HG03095 (cell line): ENCODE measurements around the gene WWP2.

Source experiments
- ATAC-seq: cut with Tn5 transposase; IDR thresholded peaks from one replicate; pipeline ENCODE4 v1.9.1; 2021; ENCODE audit warnings: moderate library complexity; ENCODE audit not compliant: unreplicated experiment

WWP2 gene

DNA sequence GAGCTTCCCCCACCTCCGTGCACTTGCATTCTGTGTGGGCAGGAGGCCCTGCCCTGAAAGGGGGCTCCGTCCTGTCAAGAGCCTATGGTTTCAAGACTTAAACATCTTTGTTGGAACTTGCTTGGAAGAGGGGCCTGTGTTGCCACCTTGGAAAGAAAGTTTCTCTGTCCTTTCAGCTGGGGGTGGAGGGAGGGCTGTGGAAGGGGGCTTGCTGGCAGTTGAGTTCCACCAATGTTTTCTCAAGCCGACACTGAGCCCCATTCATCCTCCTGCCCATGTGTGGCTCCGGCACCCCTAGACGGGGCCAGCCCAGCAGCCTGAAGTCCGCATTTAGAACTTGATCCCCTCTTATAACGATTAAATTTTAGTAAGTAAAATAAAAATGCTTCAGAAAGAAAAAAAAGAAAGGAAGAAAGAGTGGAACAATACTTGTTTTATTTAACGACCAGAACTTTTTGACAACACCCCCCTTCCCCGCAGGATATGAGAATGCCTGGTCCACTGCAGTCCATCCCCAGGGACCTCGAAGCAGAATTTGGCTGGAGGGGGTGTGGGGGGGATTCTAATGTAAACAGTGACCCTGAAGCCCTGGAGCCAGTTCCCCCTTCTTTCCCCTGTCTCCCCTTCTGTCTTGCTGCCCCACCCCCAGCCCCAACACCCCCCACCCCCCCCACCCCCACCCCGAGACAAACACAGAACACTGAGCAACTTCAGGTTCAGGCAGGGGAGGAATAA is 162.1 kb downstream of the WWP2 start:
- no peak for ATAC-seq

DNA sequence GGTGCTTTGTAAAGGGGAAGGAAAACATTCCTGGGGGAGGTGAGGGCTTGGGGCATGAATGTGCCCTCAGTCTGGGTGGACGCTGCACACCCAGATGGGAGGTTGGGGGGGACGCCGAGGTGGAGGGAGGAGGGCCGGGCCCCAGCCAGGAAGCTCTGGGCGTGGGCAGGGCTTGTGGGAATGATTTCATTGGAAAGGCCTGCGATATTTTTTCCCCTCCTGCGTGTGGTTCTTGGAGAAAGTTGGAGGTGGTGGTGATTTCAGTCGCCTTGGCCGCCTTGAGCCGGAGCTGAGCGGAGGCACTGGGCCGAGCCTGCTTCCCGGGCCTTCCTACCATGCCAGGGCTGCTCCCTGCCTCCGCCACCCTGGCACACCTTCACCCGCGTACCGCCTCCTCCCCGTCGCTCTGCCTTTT is 162.7 kb downstream of the WWP2 start:
- no peak for ATAC-seq

DNA sequence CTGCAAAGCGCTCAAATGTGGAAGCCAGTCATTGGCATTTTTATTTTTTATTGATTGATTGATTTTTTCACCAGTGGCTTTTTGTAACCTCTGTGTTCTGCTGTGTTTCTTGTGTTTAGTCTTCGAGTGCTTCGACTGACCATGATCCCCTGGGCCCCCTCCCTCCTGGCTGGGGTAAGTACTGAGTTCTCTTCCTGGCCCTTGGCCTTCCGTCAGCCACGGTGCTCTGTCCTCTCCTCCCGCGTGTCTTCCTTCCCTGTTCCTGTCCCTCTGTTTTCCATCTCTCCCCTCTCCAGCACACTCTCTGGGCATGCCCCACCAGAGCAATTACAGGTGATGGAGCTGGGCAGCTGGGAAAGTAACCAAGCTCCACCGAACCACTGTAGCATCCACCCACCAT is 163.2 kb downstream of the WWP2 start:
- no peak for ATAC-seq

DNA sequence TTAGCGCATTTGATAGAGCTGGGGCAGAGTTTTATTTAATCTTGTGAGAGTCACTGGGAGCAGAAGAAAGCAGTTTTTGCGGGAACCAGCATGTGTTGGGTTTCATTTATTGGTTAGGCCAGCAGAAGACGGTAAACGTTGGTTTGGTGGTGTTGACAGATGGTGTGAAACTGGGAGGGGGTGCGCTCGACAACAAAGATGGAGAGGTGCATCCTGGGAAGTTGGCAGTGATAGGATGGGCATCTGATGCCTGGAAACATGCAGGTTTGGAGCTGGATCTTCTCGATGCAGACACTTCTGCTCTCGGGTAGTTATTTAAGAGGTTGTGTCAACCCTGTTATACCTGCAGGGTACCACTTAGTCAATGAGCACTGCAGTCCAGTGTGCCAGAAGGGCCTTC is 164.1 kb downstream of the WWP2 start:
- ATAC-seq, result no peak

DNA sequence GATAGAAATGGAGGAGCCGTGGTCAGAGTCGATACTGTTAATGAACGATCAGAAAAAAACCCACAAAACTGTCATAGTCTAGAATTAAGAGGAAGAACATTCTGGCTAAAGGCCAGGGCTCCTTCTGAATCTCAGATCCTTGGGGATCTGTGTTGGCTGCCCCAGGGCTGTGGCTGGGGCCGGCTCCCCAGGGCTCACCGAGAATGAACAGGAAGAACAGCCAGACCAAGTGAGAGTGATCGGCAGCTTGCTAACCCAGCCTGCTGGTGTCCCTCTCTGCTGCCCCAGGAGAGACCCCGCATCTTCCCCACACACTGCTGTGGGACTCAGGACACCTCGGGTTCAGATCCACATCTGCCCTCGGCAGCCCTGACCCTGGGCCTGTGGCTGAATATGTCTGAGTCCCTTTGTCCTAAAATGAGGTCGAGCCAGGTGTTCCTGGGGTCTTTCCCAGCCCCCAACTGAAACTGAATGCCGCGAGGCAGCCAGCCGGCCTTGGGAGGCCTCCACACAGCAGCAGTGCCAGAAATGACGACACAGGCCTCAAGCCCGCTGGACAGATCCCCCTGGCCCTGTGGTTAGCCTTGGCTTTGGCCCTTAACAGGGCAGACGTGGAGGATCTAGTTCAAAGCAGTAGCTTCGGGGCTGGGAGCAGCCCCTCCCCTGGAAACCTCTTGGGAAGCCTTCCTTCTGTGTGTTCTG is 165.1 kb downstream of the WWP2 start:
- no peak for ATAC-seq

DNA sequence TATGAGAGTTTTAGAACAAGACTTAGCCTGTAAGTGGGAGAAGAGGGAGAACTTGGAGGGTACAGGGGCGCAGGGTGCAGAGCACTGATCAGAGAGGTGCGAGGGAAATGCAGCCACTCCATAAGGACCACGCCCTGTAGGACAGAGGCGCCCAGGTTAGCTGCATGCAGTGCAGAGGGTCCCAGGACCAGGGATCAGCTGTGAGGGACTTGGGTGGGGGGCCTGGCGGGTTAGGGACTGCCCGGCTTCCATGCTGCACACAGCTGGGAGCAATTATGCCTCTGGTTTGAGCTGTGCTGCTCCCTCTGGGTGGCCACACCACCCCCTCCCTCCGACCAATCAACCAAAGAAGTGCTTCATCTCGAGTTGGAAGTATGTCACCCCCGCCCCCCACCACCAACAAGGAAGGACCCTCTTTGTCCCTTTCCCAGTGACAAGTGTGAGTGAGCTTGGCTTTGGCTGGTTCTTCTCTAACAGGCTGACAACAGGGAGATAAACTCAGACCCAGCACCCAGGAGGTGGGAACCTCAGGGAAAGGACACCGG is 166.8 kb downstream of the WWP2 start:
- ATAC-seq, result no peak

DNA sequence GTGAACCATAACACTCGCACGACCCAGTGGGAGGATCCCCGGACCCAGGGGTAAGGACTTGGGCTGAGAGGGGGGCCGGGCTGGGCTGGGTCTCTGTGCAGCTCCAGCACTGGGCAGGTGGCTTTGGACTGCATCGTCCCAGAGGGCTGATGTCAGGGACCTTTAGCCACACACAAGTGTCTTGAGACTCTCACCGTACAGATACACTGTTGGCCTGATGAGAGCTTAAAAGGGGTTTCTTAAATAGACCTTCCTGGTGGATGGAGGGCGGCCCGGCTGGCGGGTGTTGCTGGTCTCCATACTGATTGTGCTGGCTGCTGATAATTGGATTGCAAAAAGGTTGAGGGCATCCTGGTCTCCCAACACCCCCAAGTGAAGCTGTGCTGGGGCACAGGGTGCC is 167.3 kb downstream of the WWP2 start:
- ATAC-seq, result no peak

DNA sequence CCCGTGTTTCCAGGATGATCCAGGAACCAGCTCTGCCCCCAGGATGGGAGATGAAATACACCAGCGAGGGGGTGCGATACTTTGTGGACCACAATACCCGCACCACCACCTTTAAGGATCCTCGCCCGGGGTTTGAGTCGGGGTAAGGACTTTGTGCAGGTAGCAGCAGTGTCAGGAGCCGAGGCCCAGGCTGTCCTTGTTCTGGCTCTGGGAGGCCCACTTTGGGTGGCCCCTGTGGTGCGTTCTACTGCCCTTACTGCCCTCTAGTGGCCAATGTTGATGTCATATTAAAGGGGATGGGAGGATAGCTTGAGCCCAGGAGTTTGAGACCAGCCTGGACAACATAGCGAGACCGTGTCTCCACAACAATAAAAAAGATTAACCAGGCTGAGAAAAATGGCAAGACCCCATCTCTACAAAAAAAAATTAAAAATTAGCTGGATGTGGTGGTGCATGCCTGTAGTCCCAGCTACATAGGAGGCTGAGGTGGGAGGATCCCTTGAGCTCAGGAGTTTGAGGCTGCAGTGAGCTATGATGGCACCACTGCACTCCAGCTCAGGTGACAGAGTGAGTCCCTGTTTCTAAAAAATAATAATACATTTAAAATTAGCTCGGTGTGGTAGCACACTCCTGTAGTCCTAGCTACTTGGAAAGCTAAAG is 168.1 kb downstream of the WWP2 start:
- ATAC-seq, result no peak

DNA sequence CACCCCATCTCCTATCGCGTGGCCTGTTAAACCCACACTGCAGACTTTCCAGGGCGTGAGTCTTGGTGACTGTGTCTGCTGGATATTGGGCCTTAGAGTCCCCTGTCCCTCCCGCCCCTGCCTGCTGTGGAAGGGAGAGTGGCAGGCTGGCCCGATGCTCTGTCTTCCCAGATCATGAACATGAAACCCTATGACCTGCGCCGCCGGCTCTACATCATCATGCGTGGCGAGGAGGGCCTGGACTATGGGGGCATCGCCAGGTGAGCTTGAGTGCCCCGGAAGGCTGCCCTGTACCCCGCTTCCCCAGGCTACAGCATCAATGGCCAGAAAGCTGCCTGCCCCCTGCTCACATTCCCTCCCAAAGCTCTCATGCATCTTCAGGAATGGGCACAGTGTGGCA is 169.5 kb downstream of the WWP2 start:
- ATAC-seq, result no peak

DNA sequence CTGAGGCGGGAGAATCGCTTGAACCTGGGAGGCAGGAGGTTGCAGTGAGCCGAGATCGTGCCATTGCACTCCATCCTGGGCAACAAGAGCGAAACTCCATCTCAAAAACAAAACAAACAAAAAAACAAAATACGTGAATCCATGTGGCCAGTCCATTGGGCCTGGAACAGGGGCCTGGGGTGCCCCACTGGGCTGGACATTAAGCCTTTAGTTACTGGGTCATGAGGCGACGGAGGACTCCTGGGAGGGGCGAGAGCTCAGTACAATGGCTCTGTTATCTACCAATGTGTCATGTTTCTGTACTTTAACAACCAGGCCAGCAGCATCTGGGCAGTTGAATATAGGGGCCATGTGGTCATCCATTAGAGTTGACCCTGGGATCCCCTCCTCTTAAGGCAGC is 170.1 kb downstream of the WWP2 start:
- ATAC-seq, result no peak

DNA sequence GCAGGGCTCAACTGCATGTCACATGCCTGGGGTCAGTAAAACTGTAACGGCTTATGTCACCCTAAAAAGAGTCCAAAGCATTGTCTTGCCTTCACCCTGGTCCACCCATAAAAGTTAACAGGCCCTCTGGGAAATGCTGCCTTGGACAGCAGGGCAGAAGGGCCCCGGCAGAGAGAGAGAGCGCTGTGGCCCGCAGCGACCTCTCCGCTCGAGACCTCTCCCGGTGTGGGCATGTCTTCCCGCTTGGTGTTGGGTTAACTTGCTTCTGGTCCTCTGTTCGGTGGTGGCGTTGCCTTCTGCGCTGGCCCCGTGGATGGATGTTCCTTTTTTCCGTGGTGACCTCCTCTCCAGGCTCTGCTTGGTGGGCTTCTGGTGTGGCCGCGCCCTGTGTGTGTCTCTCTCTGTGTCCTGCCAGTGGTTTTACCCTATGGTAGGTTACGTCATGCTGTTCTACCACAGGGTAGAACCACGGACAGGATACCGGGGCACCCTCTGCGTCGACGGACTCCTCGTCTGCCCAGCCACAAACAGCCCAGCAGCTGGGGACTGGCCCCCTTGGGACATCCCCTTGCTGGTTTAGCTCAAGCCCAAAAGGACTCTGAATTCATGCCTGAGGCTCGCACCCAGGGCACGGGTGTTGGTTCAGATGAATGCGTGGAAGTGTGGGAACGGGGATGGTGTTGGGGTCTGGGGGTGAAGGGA is 170.7 kb downstream of the WWP2 start:
- ATAC-seq, result no peak

DNA sequence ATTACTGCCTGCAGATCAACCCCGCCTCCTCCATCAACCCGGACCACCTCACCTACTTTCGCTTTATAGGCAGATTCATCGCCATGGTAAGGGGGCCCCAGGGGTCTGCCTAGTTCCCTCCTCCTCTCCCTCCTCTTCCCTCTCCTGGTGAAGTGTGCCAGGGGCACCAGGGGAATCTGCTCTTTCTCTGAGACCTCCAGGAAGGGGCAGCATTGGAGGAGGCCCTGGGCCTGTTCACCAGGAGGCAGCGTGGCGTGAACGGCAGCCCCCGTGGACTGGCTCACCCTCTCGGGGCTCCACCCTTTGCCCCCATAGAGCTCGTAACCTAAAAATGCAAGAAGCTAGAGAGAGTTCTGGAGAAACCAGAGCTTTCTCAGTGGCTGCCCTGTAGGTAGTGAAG is 171.9 kb downstream of the WWP2 start:
- no peak for ATAC-seq

DNA sequence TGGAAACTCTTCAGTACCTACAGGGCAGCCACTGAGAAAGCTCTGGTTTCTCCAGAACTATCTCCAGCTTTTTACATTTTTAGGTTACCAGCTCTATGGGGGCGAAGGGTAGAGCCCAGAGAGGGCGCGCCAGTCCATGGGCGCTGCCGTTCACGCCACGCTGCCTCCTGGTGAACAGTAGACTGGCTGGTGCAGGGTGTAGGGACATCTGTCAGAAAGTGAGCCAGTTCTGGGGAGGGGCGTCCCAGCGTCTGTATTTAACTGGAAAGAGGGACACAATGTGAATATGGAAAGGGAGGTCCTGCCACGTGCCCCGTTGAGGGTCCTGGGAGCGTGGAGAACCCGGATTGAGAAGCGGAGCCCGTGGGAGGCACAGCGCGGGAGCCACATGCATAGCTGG is 172.6 kb downstream of the WWP2 start:
- no peak for ATAC-seq

DNA sequence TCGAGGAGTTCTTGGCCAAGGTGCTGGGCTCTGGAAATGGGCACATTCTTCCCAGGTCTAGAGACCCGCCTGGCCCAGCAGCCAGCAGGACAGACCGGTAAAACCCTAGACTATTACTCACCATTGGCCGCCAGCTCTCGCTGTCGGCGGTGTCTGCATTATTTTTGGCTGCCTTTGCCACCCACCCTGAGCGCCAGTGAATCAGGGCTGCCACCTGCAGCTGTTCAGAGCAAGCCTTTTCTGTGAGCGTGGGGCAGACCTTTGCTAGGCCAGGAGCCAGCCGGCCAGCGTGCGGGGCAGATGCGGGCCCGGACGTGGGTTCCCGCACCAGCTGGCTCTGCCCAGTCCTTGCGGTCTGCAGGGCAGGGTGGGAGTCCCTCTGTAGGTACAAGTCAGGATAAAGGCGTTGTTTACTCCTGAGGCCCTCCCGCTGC is 173.2 kb downstream of the WWP2 start:
- ATAC-seq, result no peak

DNA sequence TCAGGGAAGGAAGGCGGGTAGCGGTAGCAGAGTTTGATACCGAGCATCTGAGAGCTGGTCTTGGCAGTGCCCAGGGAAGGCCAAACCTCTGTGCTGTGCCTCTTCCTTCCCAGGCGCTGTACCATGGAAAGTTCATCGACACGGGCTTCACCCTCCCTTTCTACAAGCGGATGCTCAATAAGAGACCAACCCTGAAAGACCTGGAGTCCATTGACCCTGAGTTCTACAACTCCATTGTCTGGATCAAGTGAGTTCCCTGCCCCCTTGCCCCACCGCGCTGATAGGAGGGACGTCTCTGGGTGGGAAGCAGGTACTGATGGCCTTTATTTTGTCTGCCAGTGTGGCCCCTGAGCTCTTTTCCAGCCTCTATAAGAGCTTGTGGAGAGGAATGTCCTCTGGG is 173.6 kb downstream of the WWP2 start:
- no peak for ATAC-seq

DNA sequence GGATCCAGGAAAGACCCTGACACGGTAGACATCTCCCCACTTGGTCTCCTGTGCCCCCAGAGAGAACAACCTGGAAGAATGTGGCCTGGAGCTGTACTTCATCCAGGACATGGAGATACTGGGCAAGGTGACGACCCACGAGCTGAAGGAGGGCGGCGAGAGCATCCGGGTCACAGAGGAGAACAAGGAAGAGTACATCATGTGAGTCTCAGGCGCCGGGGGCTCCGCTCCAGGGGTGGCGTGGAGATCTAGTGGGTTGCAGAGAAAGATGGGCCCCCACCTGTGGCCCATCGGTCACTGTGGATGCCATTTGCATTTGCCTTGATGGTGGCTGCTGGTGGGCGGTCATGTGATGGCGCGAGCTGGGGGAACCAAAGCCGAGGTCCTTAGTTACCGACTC is 174.1 kb downstream of the WWP2 start:
- ATAC-seq, result no peak

DNA sequence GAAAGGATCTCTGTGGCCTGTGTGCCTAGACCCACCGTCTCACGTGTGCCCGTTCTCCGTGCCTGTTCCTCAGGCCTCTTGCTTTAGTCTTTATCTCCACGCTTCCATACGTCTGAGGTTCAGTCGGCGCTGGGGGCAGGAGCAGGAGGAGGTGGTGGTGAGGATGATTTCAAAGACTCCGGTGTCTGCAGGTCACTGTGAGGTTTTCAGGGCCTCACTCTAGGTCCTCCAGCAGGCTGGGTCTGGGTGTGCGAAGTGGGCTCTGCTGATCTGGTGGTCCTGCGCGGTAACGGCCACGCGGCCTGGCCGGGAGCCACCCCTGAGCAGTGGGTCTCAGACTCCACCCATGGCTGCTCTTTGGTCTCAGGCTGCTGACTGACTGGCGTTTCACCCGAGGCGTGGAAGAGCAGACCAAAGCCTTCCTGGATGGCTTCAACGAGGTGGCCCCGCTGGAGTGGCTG is 174.6 kb downstream of the WWP2 start:
- ATAC-seq, result no peak

DNA sequence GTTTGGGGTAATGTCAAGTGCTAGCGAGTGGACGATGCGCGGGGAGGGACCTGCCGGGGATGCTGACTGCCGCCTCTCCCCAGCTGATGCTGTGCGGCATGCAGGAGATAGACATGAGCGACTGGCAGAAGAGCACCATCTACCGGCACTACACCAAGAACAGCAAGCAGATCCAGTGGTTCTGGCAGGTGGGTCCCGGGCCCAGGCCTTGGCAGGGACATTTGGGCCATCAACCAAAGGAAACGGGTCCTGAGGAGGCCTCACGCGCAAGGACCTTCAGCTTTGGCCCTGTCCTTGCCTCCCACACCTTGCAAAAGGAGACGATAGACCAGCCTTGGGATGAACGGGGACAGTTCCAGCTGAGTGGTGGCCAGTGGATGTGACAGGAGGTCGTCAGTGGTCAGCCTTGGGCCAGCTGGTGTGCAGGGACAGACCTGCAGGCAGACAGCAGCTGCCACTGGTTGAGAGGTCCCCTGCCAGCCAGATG is 175.4 kb downstream of the WWP2 start:
- no peak for ATAC-seq

DNA sequence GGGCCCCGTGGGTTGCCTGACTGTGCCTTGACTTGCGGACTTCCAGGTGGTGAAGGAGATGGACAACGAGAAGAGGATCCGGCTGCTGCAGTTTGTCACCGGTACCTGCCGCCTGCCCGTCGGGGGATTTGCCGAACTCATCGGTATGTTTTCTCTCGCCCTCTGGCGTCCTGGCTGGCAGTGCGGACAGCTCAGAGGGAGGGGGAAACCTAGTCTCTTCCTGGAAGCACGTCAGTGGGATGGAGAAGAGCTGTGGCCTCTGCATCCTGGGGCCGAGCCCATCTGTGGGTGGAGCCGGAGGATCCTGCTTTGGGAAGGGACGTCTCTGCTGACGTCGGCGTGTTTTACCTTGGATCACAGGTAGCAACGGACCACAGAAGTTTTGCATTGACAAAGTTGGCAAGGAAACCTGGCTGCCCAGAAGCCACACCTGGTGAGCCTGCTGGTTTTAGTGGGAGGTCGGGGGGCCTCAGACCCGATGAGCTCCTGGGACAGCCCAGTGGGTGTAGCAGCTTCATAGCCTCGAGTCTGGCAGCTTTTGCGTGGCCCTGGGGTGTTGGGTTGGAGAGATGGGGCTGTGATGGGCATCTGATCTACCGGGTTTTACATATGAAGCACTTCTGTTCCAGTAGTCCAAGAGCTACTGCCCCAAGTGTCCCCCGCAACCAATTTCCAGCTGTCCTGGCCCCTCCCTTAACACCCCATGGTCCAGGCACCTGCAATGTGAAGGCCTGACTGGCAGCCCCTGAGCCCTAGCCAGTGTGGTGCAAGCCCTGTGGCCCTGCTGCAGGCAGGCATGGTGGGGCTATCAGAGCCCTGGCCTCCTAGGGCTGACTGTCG is 177.1 kb downstream of the WWP2 start:
- ATAC-seq, result no peak
